Heart left ventricle (tissue), 16 donors: ENCODE measurements around the gene RNF167. TPM values are rescaled to one million over a fixed set of nuclear protein-coding genes. Genes with fewer than 3 reads are reported as not detected.
"Not testable (repeated sequence)": the region's sequence is repeated elsewhere in the genome, so short reads cannot be mapped to it uniquely, and the experiment has no call there.

ENCODE experiments used
- ATAC-seq, 4 donors: fragments of 200-7000 bp; cut with Tn5 transposase; one replicate each; pipeline ENCODE4 v1.9.1; 2020 to 2022; ENCODE audit warnings: moderate library complexity in 4 of 4, mild to moderate bottlenecking in 3 of 4, moderate number of reproducible peaks in 1 of 4
- DNase-seq, 5 donors: peaks; one replicate each; pipeline ENCODE4 v3.0.0-alpha.2; 2020
- H3K27ac ChIP-seq, 12 donors: fragments of 200-600 bp; sonication (generic) in 4 of 12; one replicate each; pipeline versions ENCODE4 v1.5.0 to v1.8.0; 2016 to 2022; ENCODE audit warnings: mild to moderate bottlenecking in 2 of 12
- H3K27me3 ChIP-seq, 9 donors: fragments of 200-600 bp; sonication (generic) in 2 of 9; one replicate each; pipeline versions ENCODE4 v1.5.1 to v1.8.0; 2016 to 2022; ENCODE audit warnings: mild to moderate bottlenecking in 3 of 9
- H3K36me3 ChIP-seq, 9 donors: fragments of 200-600 bp; sonication (generic) in 2 of 9; one replicate each; pipeline versions ENCODE4 v1.5.0 to v1.8.0; 2018 to 2022; ENCODE audit warnings: mild to moderate bottlenecking in 2 of 9
- H3K4me1 ChIP-seq, 12 donors: fragments of 200-600 bp; sonication (generic) in 4 of 12; one replicate each; pipeline versions ENCODE4 v1.5.0 to v1.8.0; 2016 to 2022; ENCODE audit warnings: mild to moderate bottlenecking in 3 of 12
- H3K4me3 ChIP-seq, 12 donors: fragments of 200-600 bp; sonication (generic) in 4 of 12; one replicate each; pipeline versions ENCODE4 v1.5.0 to v1.8.0; 2017 to 2022; ENCODE audit warnings: mild to moderate bottlenecking in 9 of 12, moderate library complexity in 4 of 12
- H3K9me3 ChIP-seq, 12 donors: fragments of 200-600 bp; sonication (generic) in 4 of 12; one replicate each; pipeline versions ENCODE4 v1.5.0 to v1.8.0; 2016 to 2022; ENCODE audit warnings: mild to moderate bottlenecking in 1 of 12
- POLR2A ChIP-seq, 2 donors: fragments of 450-650 bp; IDR thresholded peaks; one replicate each; pipeline ENCODE4 v1.6.1; 2017; ENCODE audit warnings: antibody characterized with exemption in 2 of 2, mild to moderate bottlenecking in 2 of 2, moderate library complexity in 2 of 2
- WGBS, 4 donors: extraction: QIAGEN DNeasy Blood & Tissue Kit in 2 of 4; methylation state at CpG; one replicate each; pipeline versions ENCODE4 v1.1.5 to v1.1.7; 2013 to 2018; 5-methylcytosine and 5-hydroxymethylcytosine counted together
- intact Hi-C, 10 donors: fragments of 100-400 bp; cut with DNase I; formaldehyde crosslinking; loops; one replicate each; pipeline versions ENCODE4 v1.11.1 to v1.14.2; 2022
- polyA plus RNA-seq, 2 donors: library from polyadenylated mRNA; stranded (reverse); fragments of 200-250 nt; gene quantifications; one replicate each; pipeline ENCODE4 v1.2.3, GENCODE V29; 2013
- total RNA-seq, 9 donors: library from RNA; depleted of rRNA in 2 of 9; stranded (reverse); fragments of >200 nt in 2 of 9; fragmentation: NEBNext Ultra II Directional in 3 of 9; extraction: Animal tissue kit (Norgen Biotek cat#: 25700) in 3 of 9; gene quantifications; one replicate each; pipeline versions ENCODE4 v1.1.0 to v1.2.4, GENCODE V29; 2016 to 2023
- TF ChIP-seq, protein P1 (sequence below), 12 donors: fragments of 200-600 bp; sonication (generic) in 4 of 12; IDR thresholded peaks; one replicate each; pipeline versions ENCODE4 v1.5.0 to v1.8.0; 2018 to 2022; ENCODE audit warnings: antibody characterized with exemption in 12 of 12, mild to moderate bottlenecking in 5 of 12
- donor health status: ischemic (EF 13 %, LVEDD 7.1; RV severe dilation, severe dysfunction).
- donor health status: healthy with polysubstance abuse.
- donor health status: DM: no; HTN: yes; CAD: no.
- donor health status: DM: no; HTN: no; CAD: no.
- donor health status: ischemic (EF 25% LVEDD 6.9; RV normal size, moderate dysfunction).
- donor health status: ischemic (EF 25% LVEDD 5.7; RV mildly dilated, moderate dysfunction).
- donor health status: healthy.
- donor health status: DM: yes; HTN: yes; CAD: no.
- donor health status: ischemic (EF 35%, LVEDD 5.7; RV mildly dilated, moderate dysfunction).
- donor health status: nonischemic (EF 11% LVEDD 7.7; RV severe dilation, severe dysfunction).
- donor health status: DM: yes; HTN: yes; CAD: no.
- donor health status: PGD.
- donor health status: ischemic (EF 29% LVEDD 5.4; RV normal size, mild dysfunction).
- donor health status: nonischemic (EF 23%, LVEDD 6.1; RV moderate dilation, normal function).

Gene RNF167
- total and polyA plus RNA-seq, 11 donors = 50.7 to 152 (median 81.2) TPM

DNA sequence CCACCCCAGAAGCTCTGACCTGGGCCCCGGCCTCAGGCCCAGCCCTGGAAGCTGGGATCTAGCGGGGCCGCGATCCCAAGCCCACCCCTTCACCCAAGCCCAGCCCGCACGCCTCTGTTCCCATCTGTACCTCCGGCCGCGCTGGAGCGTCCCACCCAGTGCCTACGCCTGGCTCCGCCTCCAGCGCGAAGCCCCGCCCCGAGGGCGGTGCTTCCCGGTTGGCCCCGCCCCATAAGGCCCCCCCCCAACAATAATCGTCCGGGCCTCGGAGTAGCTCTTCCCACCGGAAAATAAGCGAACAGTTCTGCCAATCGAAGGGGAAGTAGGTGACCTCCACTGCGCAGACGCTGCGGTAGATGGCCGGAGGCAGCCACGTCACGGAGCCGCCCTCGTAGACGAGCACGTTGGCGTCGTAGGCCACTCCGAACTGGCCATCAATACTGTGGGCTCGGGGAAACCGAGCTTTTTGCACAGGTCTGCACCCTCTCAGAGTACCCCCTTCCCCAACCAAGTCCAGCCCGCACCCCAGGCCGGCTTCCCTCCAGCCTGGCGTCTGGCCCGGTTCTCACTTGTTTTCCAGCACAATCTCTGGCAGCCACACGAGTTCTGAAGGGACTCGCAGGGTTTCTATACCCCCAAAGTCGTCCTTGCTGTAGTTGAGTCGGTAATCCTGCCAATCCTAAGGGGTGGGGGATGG is 38.3 kb upstream of the RNF167 start:
- 37 to 57% (median 49%) methylated on average over 34 to 48 of the region's 48 CpGs for WGBS, 4 donors
- Histone ChIP-seq H3K27me3 (peaks cover 0 to 32% (median 11%) of the 10 kb centered on the region in 9 donors), H3K4me1 (peaks cover 0 to 42% (median 21%) of the 10 kb centered on the region in 12 donors), H3K4me3 (peak overlapping the region in 8 of 12 donors; percentile 28 to 66 (median 60)), H3K36me3 (peaks cover 0 to 8% (median 5%) of the 10 kb centered on the region in 9 donors), H3K27ac (peak overlapping the region in 7 of 12 donors; percentile 33 to 78 (median 63)), H3K9me3 (no peaks in the 10 kb centered on the region)
- TF ChIP-seq, protein P1, sequence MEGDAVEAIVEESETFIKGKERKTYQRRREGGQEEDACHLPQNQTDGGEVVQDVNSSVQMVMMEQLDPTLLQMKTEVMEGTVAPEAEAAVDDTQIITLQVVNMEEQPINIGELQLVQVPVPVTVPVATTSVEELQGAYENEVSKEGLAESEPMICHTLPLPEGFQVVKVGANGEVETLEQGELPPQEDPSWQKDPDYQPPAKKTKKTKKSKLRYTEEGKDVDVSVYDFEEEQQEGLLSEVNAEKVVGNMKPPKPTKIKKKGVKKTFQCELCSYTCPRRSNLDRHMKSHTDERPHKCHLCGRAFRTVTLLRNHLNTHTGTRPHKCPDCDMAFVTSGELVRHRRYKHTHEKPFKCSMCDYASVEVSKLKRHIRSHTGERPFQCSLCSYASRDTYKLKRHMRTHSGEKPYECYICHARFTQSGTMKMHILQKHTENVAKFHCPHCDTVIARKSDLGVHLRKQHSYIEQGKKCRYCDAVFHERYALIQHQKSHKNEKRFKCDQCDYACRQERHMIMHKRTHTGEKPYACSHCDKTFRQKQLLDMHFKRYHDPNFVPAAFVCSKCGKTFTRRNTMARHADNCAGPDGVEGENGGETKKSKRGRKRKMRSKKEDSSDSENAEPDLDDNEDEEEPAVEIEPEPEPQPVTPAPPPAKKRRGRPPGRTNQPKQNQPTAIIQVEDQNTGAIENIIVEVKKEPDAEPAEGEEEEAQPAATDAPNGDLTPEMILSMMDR (IDR thresholded peaks at IDR 0.05) = no peak
- TF ChIP-seq POLR2A (IDR thresholded peaks at IDR 0.05) = no peak
- intact Hi-C loops = loop anchor here in 2 of 10 donors (10.0 kb wide), 1 partner anchor 163 kb away; no protein-coding TSS in a partner anchor
- ATAC-seq (peak; percentile 9 to 75 (median 30)), DNase-seq (peak in 4 of 5 donors; percentile 58 to 88 (median 66))

DNA sequence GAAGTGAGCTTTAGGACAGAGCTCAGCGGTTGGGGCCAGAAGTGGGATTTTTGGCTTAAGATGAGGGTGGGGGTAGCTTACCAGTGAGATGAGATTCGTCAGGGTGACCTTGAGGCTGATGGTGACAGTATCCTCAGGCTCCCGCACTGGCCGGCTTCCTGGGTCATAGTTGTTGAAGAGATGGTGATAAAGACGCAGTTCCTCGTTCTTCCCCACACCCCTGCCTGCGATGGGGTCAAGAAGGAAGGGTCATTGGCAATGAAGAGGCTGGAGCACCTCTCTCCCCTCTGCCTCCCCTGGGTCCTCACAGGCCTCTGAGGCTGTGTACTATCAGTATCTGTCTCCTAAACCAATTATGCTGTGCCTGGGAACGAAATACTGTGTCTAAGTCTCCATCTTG is 37.5 kb upstream of the RNF167 start:
- Histone ChIP-seq H3K4me3 (no peak overlapping the region), H3K27me3 (peaks cover 0 to 32% (median 11%) of the 10 kb centered on the region in 9 donors), H3K9me3 (no peaks in the 10 kb centered on the region), H3K36me3 (peaks cover 0 to under 1% (median 0%) of the 10 kb centered on the region in 9 donors), H3K4me1 (peaks cover 0 to 42% (median 21%) of the 10 kb centered on the region in 12 donors), H3K27ac (peak overlapping the region in 5 of 12 donors; percentile 62 to 77 (median 63))
- WGBS, 4 donors = 53 to 70% (median 62%) methylated on average over 8 of the region's 8 CpGs
- DNase-seq (no peak), ATAC-seq (no peak)
- intact Hi-C loops = loop anchor here in 2 of 10 donors (10.0 kb wide), 1 partner anchor 162 kb away; no protein-coding TSS in a partner anchor
- TF ChIP-seq, protein P1 (IDR thresholded peaks at IDR 0.05) = no peak
- no peak for TF ChIP-seq POLR2A (IDR thresholded peaks at IDR 0.05)

DNA sequence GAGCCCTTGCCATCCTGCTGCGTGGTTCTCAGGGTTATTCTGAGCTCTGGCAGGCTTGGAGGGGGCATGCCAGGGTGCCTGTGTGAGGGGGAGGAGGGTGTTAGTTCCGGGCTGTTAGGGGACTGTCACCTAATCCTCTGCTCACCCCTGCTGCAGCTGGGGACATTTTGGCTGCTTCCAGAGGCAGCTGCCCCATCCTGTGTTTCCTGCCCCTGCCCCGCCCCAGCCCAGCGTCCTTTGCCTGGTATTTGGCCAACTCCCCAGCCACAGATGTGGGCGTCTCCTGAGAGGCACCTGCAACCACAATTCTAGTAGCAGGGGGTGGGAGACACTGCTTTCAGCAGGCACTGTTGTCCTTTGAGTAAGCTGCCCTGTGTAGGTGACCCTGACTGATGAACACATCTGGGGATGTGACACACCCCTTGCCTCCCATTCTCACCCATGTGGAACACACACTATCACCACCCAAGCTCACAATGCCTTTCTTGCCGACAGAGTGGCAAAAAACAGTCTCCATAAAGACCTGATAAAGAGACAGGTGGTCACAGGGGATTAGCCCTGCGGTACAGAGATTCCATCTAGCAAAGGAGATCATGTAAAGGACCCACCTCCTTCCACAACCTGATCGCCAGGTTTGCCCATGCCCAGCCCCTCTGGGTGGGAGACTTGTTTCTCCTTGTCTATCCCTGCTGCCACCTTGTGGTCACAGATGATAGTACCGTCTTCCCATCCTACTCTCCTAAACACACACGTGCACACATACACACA is 36.8 kb upstream of the RNF167 start, which contains the start of gene CHRNE:
Gene CHRNE, minus strand, starts transcription at position 48 of the 768 bp plus-strand sequence. Its CDS starts 35 bp downstream, at position 13.
- H3K27me3 ChIP-seq = peaks cover 0 to 32% (median 11%) of the 10 kb centered on the region in 9 donors
- intact Hi-C loops = loop anchor here in 2 of 10 donors (10.0 kb wide), 1 partner anchor 162 kb away; no protein-coding TSS in a partner anchor
- H3K36me3 ChIP-seq = no peaks in the 10 kb centered on the region
- H3K4me3 ChIP-seq = peak within 1 kb of the TSS in 7 of 12 donors; percentile 6 to 57 (median 26)
- DNase-seq = peak in 4 of 5 donors; percentile 72 to 76 (median 74)
- no peaks in the 10 kb centered on the region for H3K9me3 ChIP-seq
- ATAC-seq = peak in 2 of 4 donors; percentile 35 to 46
- WGBS, 4 donors = 14 to 23% (median 18%) methylated on average over 9 to 10 of the region's 10 CpGs
- H3K4me1 ChIP-seq = peaks cover 0 to 42% (median 24%) of the 10 kb centered on the region in 12 donors
- peak within 1 kb of the TSS in 7 of 12 donors; percentile 33 to 77 (median 63) for H3K27ac ChIP-seq
- TF ChIP-seq, protein P1 (IDR thresholded peaks at IDR 0.05) = peak; percentile 68 to 85 (median 74)
- TF ChIP-seq POLR2A (IDR thresholded peaks at IDR 0.05) = no peak

DNA sequence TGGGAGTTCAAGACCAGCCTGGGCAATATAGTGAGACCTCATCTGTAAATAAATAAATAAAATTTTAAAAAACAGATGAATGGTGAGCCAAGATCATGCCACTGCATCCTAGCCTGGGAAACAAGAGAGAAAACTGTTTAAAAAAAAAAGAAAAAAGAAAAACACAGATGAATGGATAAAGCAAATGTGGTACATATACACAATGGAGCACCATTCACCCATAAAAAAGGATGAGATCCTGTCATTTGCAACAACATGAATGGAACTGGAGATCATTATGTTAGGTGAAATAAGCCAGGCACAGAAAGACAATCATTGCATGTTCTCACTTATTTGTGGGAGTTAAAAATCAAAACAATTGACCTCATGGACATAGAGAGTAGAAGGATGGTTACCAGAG is 33.4 kb upstream of the RNF167 start:
- H3K4me3 ChIP-seq, H3K9me3 ChIP-seq, H3K27ac ChIP-seq, DNase-seq, ATAC-seq, H3K36me3 ChIP-seq, H3K27me3 ChIP-seq: not testable (repeated sequence)
- intact Hi-C loops = loop anchor here in 8 of 10 donors (5.0 to 10.0 kb wide), 5 partner anchors 36 to 158 kb away; partner anchors contain the start of genes CAMTA2 (in 3 of the 8), RNF167 (in 1 of the 8), SLC25A11 (in 1 of the 8) and SPAG7 (in 1 of the 8)
- H3K4me1 ChIP-seq = peaks cover 0 to 28% (median 17%) of the 10 kb centered on the region in 12 donors
